Aorta (tissue), 5 donors: ENCODE data around the gene SLC18B1. TPM values are rescaled to one million over a fixed set of nuclear protein-coding genes. Genes with fewer than 3 reads are reported as not detected.

Experiments
- ATAC-seq: fragments of 200-7000 bp; cut with Tn5 transposase; one replicate; pipeline ENCODE4 v1.9.1; 2022; ENCODE audit warnings: moderate library complexity; ENCODE audit not compliant: low FRiP score
- DNase-seq, 2 donors: peaks; one replicate each; pipeline ENCODE4 v3.0.0-alpha.2; 2020
- H3K27ac ChIP-seq, 2 donors: one replicate each; pipeline ENCODE4 v1.5.1; 2013; ENCODE audit warnings: low read length in 2 of 2, mild to moderate bottlenecking in 2 of 2, moderate library complexity in 2 of 2, control low read depth in 1 of 2, inconsistent platforms in 1 of 2, low read depth in 1 of 2
- H3K27me3 ChIP-seq, 2 donors: one replicate each; pipeline ENCODE4 v1.6.1; 2013; ENCODE audit warnings: control low read depth in 1 of 2, low read length in 1 of 2, mild to moderate bottlenecking in 1 of 2, moderate library complexity in 1 of 2; ENCODE audit not compliant: insufficient read depth in 2 of 2, control insufficient read depth in 1 of 2
- H3K36me3 ChIP-seq, 2 donors: one replicate each; pipeline ENCODE4 v1.6.1; 2013; ENCODE audit warnings: control low read depth in 1 of 2, low read length in 1 of 2, mild to moderate bottlenecking in 1 of 2; ENCODE audit not compliant: insufficient read depth in 2 of 2, control insufficient read depth in 1 of 2
- H3K4me1 ChIP-seq, 2 donors: one replicate each; pipeline ENCODE4 v1.6.1; 2013; ENCODE audit warnings: low read length in 2 of 2, control low read depth in 1 of 2, mild to moderate bottlenecking in 1 of 2, moderate library complexity in 1 of 2; ENCODE audit not compliant: insufficient read depth in 2 of 2, control insufficient read depth in 1 of 2
- H3K4me3 ChIP-seq, 2 donors: one replicate each; pipeline ENCODE4 v1.5.1; 2013; ENCODE audit warnings: low read length in 2 of 2, control low read depth in 1 of 2, mild to moderate bottlenecking in 1 of 2
- H3K9me3 ChIP-seq: one replicate; pipeline ENCODE4 v1.6.1; 2013; ENCODE audit warnings: mild to moderate bottlenecking, low read length; ENCODE audit not compliant: control insufficient read depth
- WGBS, 2 donors: extraction: QIAGEN DNeasy Blood & Tissue Kit; methylation state at CpG; one replicate each; pipeline ENCODE4 v1.1.7; 2013; 5-methylcytosine and 5-hydroxymethylcytosine counted together
- intact Hi-C, 2 donors: fragments of 100-400 bp; cut with DNase I; formaldehyde crosslinking; loops; one replicate each; pipeline versions ENCODE4 v1.14.2 to v1.15.0; 2022
- long read RNA-seq, 2 donors: library from polyadenylated mRNA; unstranded; transcript quantifications; one replicate each; pipeline ENCODE4 v2.0.0, GENCODE V29; 2020 to 2021
- polyA plus RNA-seq, 2 donors: library from polyadenylated mRNA; stranded (reverse); fragments of 200-250 nt; gene quantifications; one replicate each; pipeline ENCODE4 v1.2.3, GENCODE V29; 2013
- total RNA-seq, 2 donors: library from RNA; stranded (reverse); fragmentation: NEBNext Ultra II Directional; extraction: Animal tissue kit (Norgen Biotek cat#: 25700); gene quantifications; one replicate each; pipeline ENCODE4 v1.2.1, GENCODE V29; 2021
- donor health status: healthy with polysubstance abuse.
- donor health status: Bipolar disorder and iron deficiency.
- donor health status: DM: no; HTN: no; CAD: no.
- donor health status: DM: no; HTN: no; CAD: no.
- donor health status: DM: yes; HTN: yes; CAD: no.

The SLC18B1 gene
- total RNA-seq (1 to 10 TPM; 4.5 to 9.2 TPM), polyA plus RNA-seq (1 to 10 TPM; 4.0 to 6.9 TPM)
- long read RNA-seq, donor 1, transcript SLC18B1-201 (14 exons, 2,368 nt), result major isoform, 14 of 19 reads
- long read RNA-seq, donor 1, partial matches to known transcripts, result 1 of 19 reads
- long read RNA-seq, donor 1, other reads (novel, unspliced or antisense), result 4 of 19 reads
- long read RNA-seq, donor 2, partial matches to known transcripts, result 0 of 3 reads
- long read RNA-seq, donor 2, other reads (novel, unspliced or antisense), result 3 of 3 reads

DNA sequence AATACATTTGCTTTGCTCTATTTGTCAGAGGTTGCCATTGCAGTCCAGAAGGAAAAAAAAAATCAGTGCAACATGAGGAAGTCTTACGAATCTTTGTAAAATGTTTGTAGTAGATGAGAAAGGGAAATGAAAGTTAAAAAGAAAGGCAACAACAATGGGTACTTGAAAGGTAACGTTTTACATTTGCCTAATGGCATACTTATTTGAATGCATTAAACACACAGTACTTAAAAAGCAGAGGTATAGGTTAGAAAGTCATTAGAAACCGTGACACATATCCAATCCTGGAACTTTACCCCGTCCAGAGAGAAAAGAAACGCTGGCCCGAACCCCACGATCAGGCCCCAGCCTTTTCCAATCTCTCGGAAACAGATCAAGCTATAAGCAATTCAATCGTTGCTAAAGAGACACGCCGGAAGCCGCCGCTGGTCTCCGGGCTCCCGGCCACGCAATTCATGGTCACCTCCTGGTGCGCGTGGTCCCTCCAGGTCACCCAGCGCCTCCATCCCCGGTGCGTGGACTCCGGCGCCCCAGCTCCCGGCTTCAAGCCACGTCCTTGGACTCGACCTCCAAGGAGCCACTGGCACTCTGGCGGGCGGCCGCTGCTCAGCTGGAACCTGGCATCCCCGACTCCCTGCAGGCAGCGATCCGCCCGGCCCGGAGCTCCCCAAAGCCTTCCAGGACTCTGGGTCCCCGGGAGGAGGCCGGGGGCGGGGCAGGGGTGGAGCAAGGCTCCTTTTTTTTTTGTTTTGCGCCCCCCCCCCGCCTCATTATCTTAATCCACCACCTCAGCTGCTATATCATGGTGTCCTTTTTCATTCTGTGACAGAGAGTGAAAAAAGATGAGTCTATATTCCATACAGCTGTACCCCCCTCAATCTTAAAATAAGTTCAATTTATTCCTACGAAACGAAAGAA is at the start of gene SLC18B1:
SLC18B1 (minus strand) TSS at position 687 of the 918 bp plus-strand sequence; CDS start at position 506, 181 bp downstream.
- DNase-seq (peak; percentile 76 to 86), ATAC-seq (peak; percentile 78)
- H3K4me1 ChIP-seq, result no peaks in the 10 kb centered on the region
- WGBS, 2 donors, result 0 to 1% methylated on average over 40 to 41 of the region's 41 CpGs
- intact Hi-C loops, result loop anchor here in 1 of 2 donors (10.0 kb wide), 2 partner anchors 123 to 263 kb away; partner anchors contain the start of gene TAAR9
- peak within 1 kb of the TSS in 1 of 2 donors; percentile 23 for H3K27ac ChIP-seq
- H3K27me3 ChIP-seq, result no peaks in the 10 kb centered on the region
- H3K36me3 ChIP-seq, result no peaks in the 10 kb centered on the region
- H3K9me3 ChIP-seq, result peaks cover 2% of the 10 kb centered on the region
- H3K4me3 ChIP-seq, result peak within 1 kb of the TSS; percentile 53 to 88

DNA sequence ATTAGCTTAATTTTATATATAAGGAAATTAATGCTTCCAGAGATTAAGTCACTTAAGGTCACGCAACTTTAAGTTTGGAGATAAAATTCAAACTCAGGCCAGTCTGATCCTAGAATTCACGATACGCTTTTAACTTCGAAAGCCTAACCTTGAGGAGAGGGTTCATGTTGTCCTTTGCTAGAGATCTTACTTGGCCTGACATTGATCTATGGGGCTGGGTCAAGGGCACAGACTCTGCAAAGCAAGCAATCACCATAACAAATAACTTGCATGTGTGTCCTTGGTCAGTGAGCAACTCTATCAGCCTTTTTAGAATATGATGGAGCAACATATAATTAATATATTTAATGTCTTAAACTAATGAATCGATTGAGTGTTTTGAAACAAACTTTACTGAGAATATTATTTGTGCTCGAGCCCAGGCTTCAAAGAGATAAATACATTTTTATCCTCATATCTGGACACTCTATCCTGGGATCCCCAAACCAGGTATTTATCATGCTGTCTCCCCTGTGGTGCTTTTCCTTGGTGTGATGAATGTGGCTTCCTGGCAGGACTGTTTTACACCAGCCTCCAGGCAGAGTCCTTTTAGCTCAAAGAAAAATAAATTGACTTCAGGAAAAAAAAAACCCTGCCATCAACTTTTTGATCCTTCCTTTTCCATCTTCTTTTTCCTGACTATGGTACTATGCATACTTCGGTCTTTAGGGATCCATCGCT is 45.0 kb upstream of the SLC18B1 start:
- Histone ChIP-seq H3K4me1 (no peaks in the 10 kb centered on the region), H3K9me3 (no peaks in the 10 kb centered on the region), H3K4me3 (no peak overlapping the region), H3K27ac (no peak overlapping the region), H3K36me3 (no peaks in the 10 kb centered on the region), H3K27me3 (no peaks in the 10 kb centered on the region)
- WGBS, 2 donors, result 45 to 65% methylated on average over 8 of the region's 8 CpGs
- intact Hi-C loops, result no loop called here
- DNase-seq (no peak), ATAC-seq (no peak)

DNA sequence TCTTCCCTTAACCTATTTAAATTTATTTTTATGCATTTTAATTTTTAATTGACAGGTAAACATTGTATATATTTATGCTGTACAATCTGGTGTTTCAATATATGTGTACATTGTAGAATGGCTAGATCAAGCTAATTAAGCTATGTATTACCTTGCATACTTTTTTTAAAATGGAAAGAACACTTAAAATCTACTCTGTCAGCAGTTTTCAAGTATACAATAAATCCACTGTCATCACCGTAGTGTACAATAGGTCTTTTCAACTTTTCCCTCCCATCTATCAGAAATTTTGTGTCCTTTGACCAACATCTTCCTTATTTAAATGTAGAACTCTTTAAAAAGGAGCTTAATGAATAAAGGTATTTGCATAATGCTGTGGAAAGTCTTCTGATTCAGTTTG is 43.5 kb upstream of the SLC18B1 start:
- Histone ChIP-seq H3K9me3 (no peaks in the 10 kb centered on the region), H3K27me3 (no peaks in the 10 kb centered on the region), H3K27ac (no peak overlapping the region), H3K36me3 (no peaks in the 10 kb centered on the region), H3K4me3 (no peak overlapping the region), H3K4me1 (no peaks in the 10 kb centered on the region)
- 43 to 54% methylated on average over 1 of the region's 1 CpG for WGBS, 2 donors
- ATAC-seq, result no peak
- no peak for DNase-seq
- intact Hi-C loops, result no loop called here

DNA sequence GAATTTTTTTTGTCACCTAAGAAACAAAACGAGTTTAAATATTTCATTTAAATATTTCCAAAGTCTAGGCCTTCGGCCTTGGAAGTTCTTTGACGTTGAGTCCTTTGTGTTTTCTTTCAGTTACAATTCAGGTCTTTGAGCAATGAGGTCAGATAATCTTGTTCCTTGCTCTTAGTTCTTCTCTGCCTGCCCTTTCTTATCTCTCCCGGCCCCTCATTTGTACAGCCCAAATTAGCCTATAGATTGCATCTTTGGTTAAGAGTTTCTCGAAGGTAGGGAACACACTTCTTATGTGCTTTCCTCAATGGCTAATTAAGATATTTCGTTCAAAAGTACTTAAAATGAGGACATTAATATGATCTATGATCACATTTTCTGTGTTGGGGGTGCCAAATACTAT is 34.5 kb upstream of the SLC18B1 start:
- 88 to 93% methylated on average over 6 of the region's 6 CpGs for WGBS, 2 donors
- no peak overlapping the region for H3K27ac ChIP-seq
- H3K36me3 ChIP-seq, result no peaks in the 10 kb centered on the region
- DNase-seq, result no peak
- H3K4me3 ChIP-seq, result no peak overlapping the region
- ATAC-seq, result no peak
- no peaks in the 10 kb centered on the region for H3K9me3 ChIP-seq
- no peaks in the 10 kb centered on the region for H3K27me3 ChIP-seq
- intact Hi-C loops, result no loop called here
- no peaks in the 10 kb centered on the region for H3K4me1 ChIP-seq

DNA sequence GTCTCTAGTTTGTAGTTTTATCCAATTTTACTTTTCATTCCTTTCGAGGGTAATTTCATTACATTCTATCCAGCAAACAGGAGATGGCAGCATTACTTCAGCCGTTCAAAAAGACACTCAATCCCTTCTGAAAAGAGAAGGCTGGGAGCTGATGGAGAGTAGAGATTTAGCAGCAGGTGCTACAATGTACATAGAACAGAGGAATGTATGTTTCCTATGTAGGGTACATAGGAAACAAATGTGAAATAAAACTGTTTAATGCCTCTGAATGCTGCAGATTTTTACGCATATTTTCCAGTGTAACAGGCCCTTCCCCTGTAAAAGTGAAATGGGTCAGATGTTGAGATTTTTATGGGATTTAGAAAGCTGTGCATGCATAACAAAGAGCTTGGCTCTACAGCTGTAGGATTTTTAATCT is 31.9 kb upstream of the SLC18B1 start:
- intact Hi-C loops, result no loop called here
- Histone ChIP-seq H3K9me3 (no peaks in the 10 kb centered on the region), H3K4me1 (no peaks in the 10 kb centered on the region), H3K4me3 (no peak overlapping the region), H3K27ac (no peak overlapping the region), H3K27me3 (no peaks in the 10 kb centered on the region), H3K36me3 (no peaks in the 10 kb centered on the region)
- WGBS, 2 donors, result 39 to 46% methylated on average over 3 of the region's 3 CpGs
- no peak for ATAC-seq
- DNase-seq, result no peak

DNA sequence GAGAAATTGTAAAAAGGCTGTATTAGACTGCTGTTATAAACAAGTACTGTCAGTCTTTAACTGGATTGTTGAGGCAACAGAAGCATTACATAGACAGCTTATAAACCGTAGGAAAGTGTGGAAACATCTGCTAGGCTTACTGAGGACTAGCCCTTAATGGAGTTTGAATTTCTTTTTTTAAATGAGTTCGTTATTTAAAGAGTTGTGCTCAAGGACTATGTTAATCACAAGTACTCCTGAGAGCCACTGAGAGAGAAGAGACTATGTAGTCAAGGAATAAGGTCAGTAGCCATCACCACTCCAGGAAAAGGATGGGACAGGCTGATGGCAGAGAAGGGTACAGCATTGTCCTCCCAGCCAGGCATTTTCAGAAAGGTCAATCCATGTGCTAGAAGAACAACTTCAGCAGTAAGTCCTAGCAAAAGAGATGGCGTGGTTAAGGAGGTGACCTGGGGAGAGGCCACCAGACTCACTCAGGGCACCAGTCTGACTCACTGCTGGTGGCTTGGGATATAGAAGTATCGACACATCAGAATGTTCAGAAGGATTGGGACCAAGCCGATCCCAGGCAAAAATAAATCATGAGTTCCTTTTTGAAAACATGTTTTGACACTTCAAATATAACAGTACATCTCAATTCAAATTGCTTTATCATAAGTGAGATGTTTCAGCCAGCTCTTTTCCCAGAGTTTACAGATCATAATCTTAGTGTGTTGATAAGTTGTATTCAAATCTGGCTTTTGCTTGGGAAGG is 22.4 kb upstream of the SLC18B1 start:
- WGBS, 2 donors, result 59% methylated on average over 5 of the region's 5 CpGs
- no peak overlapping the region for H3K4me3 ChIP-seq
- no peaks in the 10 kb centered on the region for H3K9me3 ChIP-seq
- intact Hi-C loops, result loop anchor here in 1 of 2 donors (5.0 kb wide), 1 partner anchor 691 kb away; no protein-coding TSS in a partner anchor
- no peaks in the 10 kb centered on the region for H3K27me3 ChIP-seq
- no peak overlapping the region for H3K27ac ChIP-seq
- H3K36me3 ChIP-seq, result peaks cover 3 to 7% of the 10 kb centered on the region in 2 donors
- ATAC-seq (no peak), DNase-seq (no peak)
- peaks cover 0 to 9% of the 10 kb centered on the region in 2 donors for H3K4me1 ChIP-seq

DNA sequence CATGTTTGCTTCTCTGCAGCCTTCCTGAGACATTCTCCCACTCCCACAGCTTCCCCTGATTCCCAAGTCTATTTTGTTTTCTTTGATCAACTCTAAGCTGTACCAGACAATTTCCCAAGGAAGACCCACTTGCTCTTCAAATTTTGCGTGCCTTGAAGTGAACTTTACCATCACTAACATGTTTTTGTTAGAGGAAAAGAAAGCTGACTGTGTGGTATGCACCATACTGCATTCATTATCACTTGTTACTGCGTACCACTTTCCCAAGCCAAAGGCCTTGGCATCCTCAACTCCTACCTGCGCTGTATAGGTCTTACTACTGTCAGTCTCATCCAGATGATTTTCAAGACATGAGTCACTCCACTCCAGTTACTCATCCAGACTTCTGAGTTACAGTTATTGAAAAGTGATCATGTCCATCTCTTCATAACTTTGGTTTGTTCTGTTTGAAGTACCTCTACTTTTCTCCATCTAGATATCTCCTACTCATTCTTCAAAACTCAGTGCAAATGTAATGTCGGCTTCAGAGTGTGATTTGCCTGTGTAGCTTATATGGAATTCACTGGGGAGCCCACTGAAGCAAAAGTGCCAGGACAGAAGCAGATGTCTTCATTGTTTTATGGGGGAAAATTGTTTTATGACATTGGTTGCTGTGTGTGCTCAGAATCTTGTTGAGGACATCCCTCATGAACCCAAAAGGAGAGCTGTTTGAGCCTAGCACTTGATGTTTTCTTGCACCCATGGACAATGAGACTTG is 21.1 kb upstream of the SLC18B1 start:
- intact Hi-C loops, result loop anchor here (5.0 to 10.0 kb wide), 2 partner anchors 305 to 693 kb away; partner anchors contain the start of gene STX7 (in 1 of the 2)
- Histone ChIP-seq H3K27ac (no peak overlapping the region), H3K4me3 (no peak overlapping the region), H3K4me1 (peaks cover 1 to 9% of the 10 kb centered on the region in 2 donors), H3K27me3 (no peaks in the 10 kb centered on the region), H3K9me3 (no peaks in the 10 kb centered on the region), H3K36me3 (peaks cover 3 to 7% of the 10 kb centered on the region in 2 donors)
- WGBS, 2 donors, result 84 to 86% methylated on average over 4 of the region's 4 CpGs
- ATAC-seq, result no peak
- DNase-seq, result no peak
